CD4-positive, alpha-beta T cell treated with Interleukin-6 at 100 ng/mL for 8 hours (primary cell): ENCODE data around the gene ODAD4.

ENCODE experiments used
- DNase-seq: peaks from one replicate; pipeline ENCODE4 v3.0.0-alpha.2; 2020; ENCODE audit warnings: mixed read lengths, low spot score

ODAD4 gene

GRCh38 chr17:41941168-41941567, 10.8 kb downstream of the ODAD4 start:
- no peak for DNase-seq

GRCh38 chr17:41942626-41943373, 12.4 kb downstream of the ODAD4 start:
- DNase-seq: no peak

GRCh38 chr17:41943492-41943891, 13.1 kb downstream of the ODAD4 start:
- no peak for DNase-seq

GRCh38 chr17:41944943-41945342, 14.5 kb downstream of the ODAD4 start:
- no peak for DNase-seq

GRCh38 chr17:41948762-41949460, 18.5 kb downstream of the ODAD4 start:
- DNase-seq: no peak

GRCh38 chr17:41956522-41956921, 26.1 kb downstream of the ODAD4 start:
- no peak for DNase-seq

GRCh38 chr17:41957031-41957868, 26.8 kb downstream of the ODAD4 start:
- no peak for DNase-seq

GRCh38 chr17:41957869-41958439, 27.5 kb downstream of the ODAD4 start:
- no peak for DNase-seq

GRCh38 chr17:41959030-41959335, 28.6 kb downstream of the ODAD4 start:
- DNase-seq: no peak

GRCh38 chr17:41959336-41960095, 29.1 kb downstream of the ODAD4 start:
- DNase-seq: no peak

GRCh38 chr17:41962111-41962510, 31.7 kb downstream of the ODAD4 start:
- DNase-seq: no peak

GRCh38 chr17:41962768-41963434, 32.5 kb downstream of the ODAD4 start:
- peak; percentile 70 for DNase-seq

GRCh38 chr17:41965694-41966462, 35.5 kb downstream of the ODAD4 start:
- peak; percentile 72 for DNase-seq

GRCh38 chr17:41966463-41967140, 36.2 kb downstream of the ODAD4 start, which contains the start of gene CNP:
Gene CNP (plus strand): TSS chr17:41966795. CDS start chr17:41966885, 90 bp downstream.
- DNase-seq: peak; percentile 87

- peak; percentile 44 for DNase-seq
Measured at GRCh38 chr17:41967141-41967920, 36.9 kb downstream of the ODAD4 start.

- no peak for DNase-seq
Measured at GRCh38 chr17:41967921-41968578, 37.6 kb downstream of the ODAD4 start.

GRCh38 chr17:41968676-41969075, 38.3 kb downstream of the ODAD4 start:
- DNase-seq: no peak

- no peak for DNase-seq
Measured at GRCh38 chr17:41970901-41971331, 40.5 kb downstream of the ODAD4 start.
